MG63 (cell line): ENCODE data around the gene NPHS1. TPM values are rescaled to one million over a fixed set of nuclear protein-coding genes. Genes with fewer than 3 reads are reported as not detected.
A peak's percentile ranks its signal among the peaks of the same experiment; 100 is the strongest.
"Not testable (repeated sequence)": the region's sequence is repeated elsewhere in the genome, so short reads cannot be mapped to it uniquely, and the experiment has no call there.

Experiments
- DNase-seq: peaks from one replicate; pipeline ENCODE4 v3.0.0-alpha.2; 2020
- H3K27me3 ChIP-seq: fragments of 250-450 bp; sonication (Bioruptor Pico); 2 replicates; pipeline ENCODE4 v1.5.1; 2020; ENCODE audit warnings: mild to moderate bottlenecking, moderate library complexity
- H3K36me3 ChIP-seq: fragments of 250-450 bp; sonication (Bioruptor Pico); 2 replicates; pipeline ENCODE4 v1.5.1; 2020; ENCODE audit warnings: mild to moderate bottlenecking, moderate library complexity
- H3K4me3 ChIP-seq: fragments of 250-450 bp; sonication (Bioruptor Pico); 2 replicates; pipeline ENCODE4 v1.5.1; 2020; ENCODE audit warnings: mild to moderate bottlenecking, moderate library complexity
- H3K9me3 ChIP-seq: fragments of 250-450 bp; sonication (Bioruptor Pico); 2 replicates; pipeline ENCODE4 v1.5.1; 2020; ENCODE audit warnings: mild to moderate bottlenecking, moderate library complexity
- total RNA-seq: library from RNA; depleted of rRNA; stranded (reverse); fragments of >200 nt; shearing (Covaris generic); gene quantifications from 2 replicates; pipeline ENCODE4 v1.2.3, GENCODE V29; 2014; ENCODE audit warnings: low replicate concordance

Gene NPHS1
- total RNA-seq, 1 experiment from 2014 or later, result not detected

- Histone ChIP-seq H3K4me3 (no peak overlapping the region), H3K27me3 (no peaks in the 10 kb centered on the region), H3K36me3 (peaks cover 12% of the 10 kb centered on the region), H3K9me3 (no peaks in the 10 kb centered on the region)
- DNase-seq, result no peak
Measured at GRCh38 chr19:35885225-35885738, 33.0 kb upstream of the NPHS1 start.

GRCh38 chr19:35883882-35884281 is 31.6 kb upstream of the NPHS1 start:
- Histone ChIP-seq H3K36me3 (peaks cover 7% of the 10 kb centered on the region), H3K4me3 (no peak overlapping the region), H3K9me3 (no peaks in the 10 kb centered on the region), H3K27me3 (no peaks in the 10 kb centered on the region)
- no peak for DNase-seq

GRCh38 chr19:35882114-35882832 is 30.0 kb upstream of the NPHS1 start:
- H3K36me3 ChIP-seq, result no peaks in the 10 kb centered on the region
- H3K4me3 ChIP-seq, result no peak overlapping the region
- H3K9me3 ChIP-seq, result no peaks in the 10 kb centered on the region
- DNase-seq, result no peak
- H3K27me3 ChIP-seq, result no peaks in the 10 kb centered on the region

- Histone ChIP-seq H3K9me3 (no peaks in the 10 kb centered on the region), H3K36me3 (no peaks in the 10 kb centered on the region), H3K4me3 (no peak overlapping the region), H3K27me3 (no peaks in the 10 kb centered on the region)
- peak; percentile 94 for DNase-seq
Measured at GRCh38 chr19:35879770-35880317, 27.5 kb upstream of the NPHS1 start.

- Histone ChIP-seq H3K36me3 (no peaks in the 10 kb centered on the region), H3K4me3 (no peak overlapping the region), H3K9me3 (no peaks in the 10 kb centered on the region), H3K27me3 (no peaks in the 10 kb centered on the region)
- no peak for DNase-seq
Measured at GRCh38 chr19:35879068-35879467, 26.8 kb upstream of the NPHS1 start.

GRCh38 chr19:35874392-35874930 is 22.2 kb upstream of the NPHS1 start:
- Histone ChIP-seq H3K27me3 (no peaks in the 10 kb centered on the region), H3K9me3 (no peaks in the 10 kb centered on the region), H3K4me3 (no peak overlapping the region), H3K36me3 (no peaks in the 10 kb centered on the region)
- DNase-seq, result no peak

GRCh38 chr19:35872180-35872579 is 19.9 kb upstream of the NPHS1 start:
- Histone ChIP-seq H3K36me3 (no peaks in the 10 kb centered on the region), H3K27me3 (peaks cover 9% of the 10 kb centered on the region), H3K9me3 (no peaks in the 10 kb centered on the region), H3K4me3 (no peak overlapping the region)
- no peak for DNase-seq

GRCh38 chr19:35871611-35872010 is 19.3 kb upstream of the NPHS1 start:
- Histone ChIP-seq H3K4me3 (no peak overlapping the region), H3K9me3 (no peaks in the 10 kb centered on the region), H3K27me3 (peaks cover 9% of the 10 kb centered on the region), H3K36me3 (no peaks in the 10 kb centered on the region)
- no peak for DNase-seq

GRCh38 chr19:35870798-35871197 is 18.5 kb upstream of the NPHS1 start:
- DNase-seq, result no peak
- no peak overlapping the region for H3K4me3 ChIP-seq

GRCh38 chr19:35870124-35870736 is 17.9 kb upstream of the NPHS1 start:
- H3K36me3 ChIP-seq, H3K4me3 ChIP-seq, DNase-seq, H3K9me3 ChIP-seq: not testable (repeated sequence)
- H3K27me3 ChIP-seq, result peaks cover 14% of the 10 kb centered on the region

More at GRCh38 chr19:35870798-35871197, 18.5 kb upstream of the NPHS1 start:
- Histone ChIP-seq H3K36me3 (no peaks in the 10 kb centered on the region), H3K27me3 (peaks cover 10% of the 10 kb centered on the region), H3K9me3 (no peaks in the 10 kb centered on the region)

- Histone ChIP-seq H3K9me3 (no peaks in the 10 kb centered on the region), H3K36me3 (no peaks in the 10 kb centered on the region), H3K27me3 (peaks cover 14% of the 10 kb centered on the region), H3K4me3 (no peak overlapping the region)
- DNase-seq, result peak; percentile 49
Measured at GRCh38 chr19:35869327-35870123, 17.2 kb upstream of the NPHS1 start.

GRCh38 chr19:35868823-35869326 is 16.6 kb upstream of the NPHS1 start:
- Histone ChIP-seq H3K4me3 (peak overlapping the region; percentile 43), H3K36me3 (no peaks in the 10 kb centered on the region), H3K27me3 (peaks cover 14% of the 10 kb centered on the region), H3K9me3 (no peaks in the 10 kb centered on the region)
- DNase-seq, result no peak

- no peaks in the 10 kb centered on the region for H3K9me3 ChIP-seq
- peak; percentile 69 for DNase-seq
- no peaks in the 10 kb centered on the region for H3K36me3 ChIP-seq
- peaks cover 14% of the 10 kb centered on the region for H3K27me3 ChIP-seq
- peak within 1 kb of the TSS; percentile 43 for H3K4me3 ChIP-seq
Measured at GRCh38 chr19:35868172-35868822, 16.0 kb upstream of the NPHS1 start, which contains the start of gene APLP1. Gene APLP1 (plus strand): TSS chr19:35868574. CDS start chr19:35868637, 63 bp downstream.

GRCh38 chr19:35863018-35863417 is 10.7 kb upstream of the NPHS1 start:
- H3K36me3 ChIP-seq, result no peaks in the 10 kb centered on the region
- DNase-seq, result no peak
- H3K9me3 ChIP-seq, result no peaks in the 10 kb centered on the region
- peaks cover 12% of the 10 kb centered on the region for H3K27me3 ChIP-seq
- no peak overlapping the region for H3K4me3 ChIP-seq

- Histone ChIP-seq H3K9me3 (no peaks in the 10 kb centered on the region), H3K36me3 (no peaks in the 10 kb centered on the region), H3K4me3 (no peak overlapping the region), H3K27me3 (peaks cover 7% of the 10 kb centered on the region; the same call in 1 of the 2 replicates)
- no peak for DNase-seq
Measured at GRCh38 chr19:35862528-35862927, 10.2 kb upstream of the NPHS1 start.

GRCh38 chr19:35861640-35862160 is 9.4 kb upstream of the NPHS1 start:
- H3K4me3 ChIP-seq, result no peak overlapping the region

More at GRCh38 chr19:35861640-35862160, 9.4 kb upstream of the NPHS1 start:
- Histone ChIP-seq H3K27me3 (peaks cover 11% of the 10 kb centered on the region), H3K36me3 (no peaks in the 10 kb centered on the region), H3K9me3 (no peaks in the 10 kb centered on the region)
- no peak for DNase-seq
